Measurements from ENCODE around the gene HES2.
A peak's percentile ranks its signal among the peaks of the same experiment; 100 is the strongest.
"Not testable (repeated sequence)": the region's sequence is repeated elsewhere in the genome, so short reads cannot be mapped to it uniquely, and the experiment has no call there.

HES2 gene

GRCh38 chr1:6461051-6461530, 41.4 kb upstream of the HES2 start:
- no peak for TF ChIP-seq GATA1 (IDR thresholded peaks at IDR 0.05; ENCODE audit: low read depth, low read length)
- TF ChIP-seq POLR2A (IDR thresholded peaks at IDR 0.05; ENCODE audit: low read length): no peak
- no peak for DNase-seq

DNA sequence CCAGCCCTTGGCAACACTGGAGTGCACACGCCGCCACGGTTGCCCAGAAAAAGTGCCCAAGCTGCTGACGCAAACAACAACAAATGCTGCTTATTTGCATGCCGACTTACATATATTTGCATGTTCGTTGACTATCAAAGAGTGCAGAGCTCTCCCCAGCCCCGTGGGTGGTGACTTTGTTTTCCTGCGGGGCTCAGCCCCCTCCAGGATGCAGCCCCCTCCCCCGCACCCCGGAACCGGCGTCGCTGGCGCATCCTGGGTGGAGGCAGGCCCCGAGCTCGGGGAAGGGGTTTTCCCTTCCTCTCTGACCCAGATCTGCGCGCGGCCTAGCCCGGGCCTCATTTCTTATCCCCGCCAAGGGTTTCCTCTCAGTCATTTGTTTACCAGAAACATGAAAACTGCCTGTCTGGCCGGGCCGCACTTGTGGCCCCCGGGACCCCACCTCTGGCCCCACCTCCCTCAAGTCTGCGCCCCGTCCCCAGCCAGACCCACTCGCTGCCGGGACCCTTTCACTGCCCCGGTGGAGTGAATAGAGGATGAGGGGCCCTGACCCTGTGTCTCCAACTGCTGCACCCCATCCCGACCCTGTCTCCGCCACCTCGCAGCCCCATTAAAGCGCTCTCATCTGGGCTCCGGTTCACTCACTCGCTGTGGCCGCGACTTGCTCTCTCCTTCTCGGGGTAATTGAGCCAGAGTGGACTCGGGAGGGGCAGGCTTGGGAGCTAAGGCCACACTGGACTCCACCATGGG, 40.8 kb upstream of the HES2 start:
- DNase-seq: no peak
- no peak for TF ChIP-seq POLR2A (IDR thresholded peaks at IDR 0.05; ENCODE audit: low read length)
- TF ChIP-seq GATA1 (IDR thresholded peaks at IDR 0.05; ENCODE audit: low read depth, low read length): no peak

DNA sequence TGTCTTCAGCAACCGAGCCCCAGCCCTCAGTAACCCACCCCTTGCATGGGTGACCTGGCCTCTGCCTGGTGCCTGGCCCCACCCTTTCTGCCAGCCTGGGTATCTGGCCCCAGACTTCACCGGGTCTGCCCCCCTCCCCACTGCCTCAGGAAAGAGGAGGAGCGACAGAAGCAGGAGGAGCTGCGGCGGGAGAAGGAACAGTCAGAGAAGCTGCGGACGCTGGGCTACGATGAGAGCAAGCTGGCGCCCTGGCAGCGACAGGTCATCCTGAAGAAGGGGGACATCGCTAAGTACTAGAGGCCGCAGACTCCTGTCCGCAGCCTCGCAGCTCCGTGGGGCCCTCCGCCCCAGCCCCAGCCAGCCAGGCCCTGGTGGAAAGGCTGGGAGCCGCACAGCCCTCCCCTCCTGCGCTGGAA, 40.1 kb upstream of the HES2 start:
- TF ChIP-seq POLR2A (IDR thresholded peaks at IDR 0.05; ENCODE audit: low read length): no peak
- no peak for DNase-seq

GRCh38 chr1:6456800-6457466, 37.2 kb upstream of the HES2 start:
- no peak for DNase-seq
- TF ChIP-seq GATA1 (IDR thresholded peaks at IDR 0.05; ENCODE audit: low read depth, low read length) (no peak), POLR2A (IDR thresholded peaks at IDR 0.05; ENCODE audit: low read length) (no peak)

- DNase-seq: not testable (repeated sequence)
Measured at GRCh38 chr1:6455752-6456520, 36.2 kb upstream of the HES2 start.

GRCh38 chr1:6454856-6455751, 35.4 kb upstream of the HES2 start:
- no peak for TF ChIP-seq POLR2A (IDR thresholded peaks at IDR 0.05; ENCODE audit: low read length)
- no peak for TF ChIP-seq GATA1 (IDR thresholded peaks at IDR 0.05; ENCODE audit: low read depth, low read length)
- DNase-seq: peak; percentile 38 to 44

GRCh38 chr1:6453895-6454855, 34.5 kb upstream of the HES2 start:
- peak; percentile 28 to 29 for DNase-seq

- DNase-seq: no peak
Measured at GRCh38 chr1:6450943-6451373, 31.2 kb upstream of the HES2 start.

GRCh38 chr1:6450486-6450885, 30.8 kb upstream of the HES2 start:
- DNase-seq: not testable (repeated sequence)

More at GRCh38 chr1:6450943-6451373, 31.2 kb upstream of the HES2 start:
- TF ChIP-seq POLR2A (IDR thresholded peaks at IDR 0.05; ENCODE audit: low read length) (no peak), GATA1 (IDR thresholded peaks at IDR 0.05; ENCODE audit: low read depth, low read length) (no peak)

DNA sequence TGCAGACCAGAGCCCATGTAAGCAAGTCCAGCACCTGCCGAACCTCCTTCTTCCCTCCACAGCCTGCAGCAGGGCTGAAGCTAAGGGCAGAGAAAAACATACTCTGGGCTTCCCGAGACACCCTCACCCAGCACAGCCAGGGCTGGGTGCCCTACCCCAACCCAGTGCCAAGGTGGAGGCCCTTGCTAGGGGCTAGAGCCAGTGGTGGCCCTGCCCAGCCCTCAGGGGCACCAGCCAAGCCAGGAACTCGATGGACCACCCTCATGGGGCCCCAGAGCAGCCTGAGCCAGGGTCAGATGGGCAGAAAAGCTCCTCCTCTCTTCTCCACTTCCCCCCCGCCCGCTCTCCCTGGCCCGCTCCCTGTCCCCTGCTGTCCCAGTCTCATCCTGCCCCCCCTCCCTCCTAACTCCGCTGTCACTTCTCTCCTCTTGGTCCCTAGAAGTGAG, 30.3 kb upstream of the HES2 start:
- no peak for DNase-seq
- TF ChIP-seq GATA1 (IDR thresholded peaks at IDR 0.05; ENCODE audit: low read depth, low read length) (no peak), POLR2A (IDR thresholded peaks at IDR 0.05; ENCODE audit: low read length) (no peak)

DNA sequence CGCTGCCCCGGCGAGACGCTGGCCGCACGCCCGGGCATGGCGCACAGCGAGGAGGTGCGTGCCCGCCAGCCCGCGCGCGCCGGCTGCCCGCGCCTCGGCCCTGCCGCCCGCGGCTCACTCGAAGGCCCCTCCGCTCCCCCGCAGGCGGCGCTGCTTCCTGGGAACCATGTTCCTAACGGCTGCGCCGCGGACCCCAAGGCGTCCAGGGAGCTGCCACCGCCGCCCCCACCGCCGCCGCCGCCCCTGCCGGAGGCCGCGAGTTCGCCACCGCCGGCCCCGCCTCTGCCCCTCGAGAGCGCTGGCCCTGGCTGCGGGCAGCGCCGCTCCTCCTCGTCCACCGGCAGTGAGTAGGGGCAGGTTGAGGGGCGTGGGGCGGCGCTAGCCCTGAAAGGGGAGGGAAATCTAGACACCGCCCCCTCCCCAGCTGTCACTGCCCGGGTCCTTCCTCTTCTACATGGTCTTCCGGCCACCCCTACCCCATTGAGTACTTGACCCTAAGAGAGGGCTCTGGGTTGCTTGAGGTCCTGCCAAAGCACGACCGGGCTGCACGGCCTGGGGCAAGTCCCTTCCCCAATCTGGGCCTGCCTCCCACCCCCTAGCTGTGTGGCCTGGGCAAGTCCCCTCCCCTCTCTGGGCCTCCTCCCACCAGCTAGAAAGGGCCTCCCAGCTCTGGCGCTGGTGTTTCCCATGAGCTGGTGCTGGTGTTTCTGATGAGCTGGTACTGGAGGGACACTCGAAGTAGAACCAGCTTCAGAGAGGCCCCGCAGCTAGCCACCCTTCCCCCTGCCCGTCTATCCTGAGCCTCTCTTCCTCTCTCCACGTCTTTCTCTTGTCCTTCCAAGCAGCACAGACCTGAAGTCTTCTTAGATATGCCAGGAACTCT, 29.3 kb upstream of the HES2 start:
- no peak for DNase-seq
- TF ChIP-seq POLR2A (IDR thresholded peaks at IDR 0.05; ENCODE audit: low read length) (no peak), GATA1 (IDR thresholded peaks at IDR 0.05; ENCODE audit: low read depth, low read length) (no peak)
